DND-41 (cell line): ENCODE results near the gene PTPN4.

ENCODE experiments used
- CTCF ChIP-seq: IDR thresholded peaks from 2 replicates; pipeline ENCODE4 v1.5.1; 2012; ENCODE audit warnings: borderline replicate concordance, low read length, moderate library complexity, mild to moderate bottlenecking; ENCODE audit not compliant: poor library complexity, severe bottlenecking; ENCODE audit errors: extremely low read depth
- EZH2 ChIP-seq: IDR thresholded peaks from 3 replicates; pipeline ENCODE4 v1.6.1; 2012; ENCODE audit warnings: borderline replicate concordance, low read depth, mild to moderate bottlenecking, moderate library complexity, low read length, inconsistent platforms; ENCODE audit not compliant: severe bottlenecking

- TF ChIP-seq CTCF (no peak), EZH2 (no peak)
Observed at GRCh38 chr2:120013597-120014223, 254.0 kb downstream of the PTPN4 start.
